CD4-positive, alpha-beta memory T cell (primary cell): ENCODE data around the gene GRID1. TPM values are rescaled to one million over a fixed set of nuclear protein-coding genes. Genes with fewer than 3 reads are reported as not detected.

Experiments used
- CTCF ChIA-PET: fragments of 350-600 bp; sonication (Branson Sonifier 250); formaldehyde crosslinking; loops from one replicate; lab custom pipeline; 2021; ENCODE audit warnings: inconsistent platforms; ENCODE audit not compliant: partially characterized antibody; lab: Charles Lee
- POLR2A ChIA-PET: fragments of 350-600 bp; sonication (Branson Sonifier 250); formaldehyde crosslinking; loops from one replicate; lab custom pipeline; 2021; ENCODE audit not compliant: partially characterized antibody; lab: Charles Lee
- DNase-seq, 5 donors: peaks; one replicate each; pipeline versions ENCODE4 v3.0.0 to v3.0.0-alpha.2; 2020 to 2022; ENCODE audit warnings: mixed read lengths in 1 of 5
- H3K27ac ChIP-seq: one replicate; pipeline ENCODE4 v1.7.0; 2013; ENCODE audit warnings: low read depth, low read length
- H3K27me3 ChIP-seq: 2 replicates; pipeline ENCODE4 v1.7.0; 2013; ENCODE audit warnings: mild to moderate bottlenecking, low read length, moderate library complexity; ENCODE audit not compliant: insufficient read depth
- H3K36me3 ChIP-seq: 2 replicates; pipeline ENCODE4 v1.7.0; 2013; ENCODE audit warnings: mild to moderate bottlenecking, low read length, moderate library complexity; ENCODE audit not compliant: insufficient read depth
- H3K4me1 ChIP-seq: 2 replicates; pipeline ENCODE4 v1.7.0; 2013; ENCODE audit warnings: mild to moderate bottlenecking, low read length, moderate library complexity; ENCODE audit not compliant: insufficient read depth
- H3K4me3 ChIP-seq, 2 donors: one replicate each; pipeline ENCODE4 v1.7.0; 2013; ENCODE audit warnings: low read length in 2 of 2, mild to moderate bottlenecking in 1 of 2
- H3K9me3 ChIP-seq, 2 donors: one replicate each; pipeline ENCODE4 v1.7.0; 2013; ENCODE audit warnings: low read length in 2 of 2, control low read depth in 1 of 2; ENCODE audit not compliant: control insufficient read depth in 1 of 2
- H3K27ac Mint-ChIP-seq, 7 donors: one replicate each; pipeline ENCODE4 v1.8.0; 2020 to 2021; ENCODE audit warnings: mixed read lengths in 7 of 7, mild to moderate bottlenecking in 6 of 7, inconsistent platforms in 3 of 7, moderate library complexity in 3 of 7
- H3K27me3 Mint-ChIP-seq, 2 donors: one replicate each; pipeline ENCODE4 v1.8.0; 2020 to 2021; ENCODE audit warnings: mixed read lengths in 2 of 2
- H3K36me3 Mint-ChIP-seq, 2 donors: one replicate each; pipeline ENCODE4 v1.8.0; 2020 to 2021; ENCODE audit warnings: mixed read lengths in 2 of 2, inconsistent platforms in 1 of 2, mild to moderate bottlenecking in 1 of 2
- H3K4me1 Mint-ChIP-seq, 4 donors: one replicate each; pipeline ENCODE4 v1.8.0; 2020 to 2021; ENCODE audit warnings: mixed read lengths in 4 of 4, mild to moderate bottlenecking in 1 of 4
- H3K4me3 Mint-ChIP-seq, 8 donors: one replicate each; pipeline ENCODE4 v1.8.0; 2020 to 2021; ENCODE audit warnings: mixed read lengths in 8 of 8, mild to moderate bottlenecking in 7 of 8, moderate library complexity in 6 of 8, inconsistent platforms in 3 of 8
- H3K9me3 Mint-ChIP-seq, 8 donors: one replicate each; pipeline ENCODE4 v1.8.0; 2020 to 2021; ENCODE audit warnings: mixed read lengths in 8 of 8, mild to moderate bottlenecking in 5 of 8, inconsistent platforms in 3 of 8, moderate library complexity in 1 of 8
- intact Hi-C: fragments of 100-400 bp; cut with micrococcal nuclease; formaldehyde crosslinking; loops from one replicate; pipeline ENCODE4 v1.15.1; 2023
- polyA plus RNA-seq, 2 donors: library from polyadenylated mRNA; unstranded; fragments of 300-500 nt; fragmentation: Illumina TruSeq; gene quantifications; one replicate each; pipeline ENCODE4 v1.2.3, GENCODE V29; 2021
- total RNA-seq, 2 experiments: library from RNA; stranded (reverse); gene quantifications; one replicate each; pipeline ENCODE4 v1.2.3, GENCODE V29; 2021

Gene GRID1
- total and polyA plus RNA-seq, 4 experiments from 2014 or later = not detected

DNA sequence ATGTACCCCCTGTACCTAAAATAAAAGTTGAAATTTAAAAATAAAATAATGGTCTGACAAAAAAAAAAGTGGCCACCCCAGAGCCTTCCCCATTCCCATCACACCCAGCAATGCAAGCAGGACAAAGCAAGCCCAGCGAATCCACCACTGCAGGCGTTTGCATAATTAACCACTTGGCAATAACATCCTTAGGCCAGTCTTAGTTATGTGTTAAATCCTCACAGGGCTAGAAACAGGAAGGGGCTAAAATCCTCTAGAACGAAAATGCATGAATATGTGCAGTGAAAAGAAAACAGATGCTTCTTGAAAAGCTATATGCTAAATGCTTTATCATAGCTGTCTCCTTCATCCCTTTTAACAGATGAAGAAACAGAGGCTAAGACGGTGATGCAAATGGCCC, 229.7 kb downstream of the GRID1 start:
- H3K4me1 ChIP-seq = no peaks in the 10 kb centered on the region
- Mint-ChIP-seq H3K27ac (no peak overlapping the region), H3K36me3 (no peaks in the 10 kb centered on the region), H3K27me3 (peaks cover 0 to 3% of the 10 kb centered on the region in 2 donors), H3K4me3 (no peak overlapping the region), H3K9me3 (no peaks in the 10 kb centered on the region), H3K4me1 (no peaks in the 10 kb centered on the region)
- no peaks in the 10 kb centered on the region for H3K27me3 ChIP-seq
- H3K4me3 ChIP-seq = no peak overlapping the region
- H3K36me3 ChIP-seq = no peaks in the 10 kb centered on the region
- intact Hi-C loops = loop anchor here (5.0 kb wide), 1 partner anchor 140 kb away; no protein-coding TSS in a partner anchor
- H3K9me3 ChIP-seq = no peaks in the 10 kb centered on the region
- POLR2A ChIA-PET = no interaction called here
- no peak for DNase-seq
- no peak overlapping the region for H3K27ac ChIP-seq
- CTCF ChIA-PET = no interaction called here

DNA sequence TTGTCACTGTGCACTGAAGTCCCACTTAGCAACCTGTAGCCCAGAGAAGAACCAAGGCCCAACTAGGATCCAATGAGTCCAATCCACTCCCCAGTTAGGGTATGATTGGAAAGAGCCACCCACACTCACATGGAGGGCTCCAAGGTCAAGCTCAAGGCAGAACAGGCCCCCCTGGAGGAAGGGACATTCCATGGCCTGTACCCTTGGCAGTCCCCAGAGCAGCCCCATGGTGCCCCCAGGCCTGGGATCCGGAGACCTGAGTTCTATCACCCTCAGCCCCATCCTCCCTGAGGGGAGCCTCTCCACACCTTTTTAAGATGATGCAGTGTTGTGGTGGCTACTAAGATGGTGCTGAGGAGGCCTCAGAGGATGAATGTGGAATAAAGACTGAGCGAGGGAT, 231.4 kb downstream of the GRID1 start:
- Histone ChIP-seq H3K27ac (no peak overlapping the region), H3K4me1 (no peaks in the 10 kb centered on the region), H3K4me3 (no peak overlapping the region), H3K36me3 (no peaks in the 10 kb centered on the region), H3K9me3 (no peaks in the 10 kb centered on the region), H3K27me3 (no peaks in the 10 kb centered on the region)
- no peak overlapping the region for H3K27ac Mint-ChIP-seq
- H3K9me3 Mint-ChIP-seq = no peaks in the 10 kb centered on the region
- no peaks in the 10 kb centered on the region for H3K36me3 Mint-ChIP-seq
- POLR2A ChIA-PET = no interaction called here
- H3K27me3 Mint-ChIP-seq = no peaks in the 10 kb centered on the region
- no peak for DNase-seq
- no peaks in the 10 kb centered on the region for H3K4me1 Mint-ChIP-seq
- intact Hi-C loops = loop anchor here (5.0 kb wide), 1 partner anchor 138 kb away; no protein-coding TSS in a partner anchor
- CTCF ChIA-PET = no interaction called here
- H3K4me3 Mint-ChIP-seq = no peak overlapping the region

DNA sequence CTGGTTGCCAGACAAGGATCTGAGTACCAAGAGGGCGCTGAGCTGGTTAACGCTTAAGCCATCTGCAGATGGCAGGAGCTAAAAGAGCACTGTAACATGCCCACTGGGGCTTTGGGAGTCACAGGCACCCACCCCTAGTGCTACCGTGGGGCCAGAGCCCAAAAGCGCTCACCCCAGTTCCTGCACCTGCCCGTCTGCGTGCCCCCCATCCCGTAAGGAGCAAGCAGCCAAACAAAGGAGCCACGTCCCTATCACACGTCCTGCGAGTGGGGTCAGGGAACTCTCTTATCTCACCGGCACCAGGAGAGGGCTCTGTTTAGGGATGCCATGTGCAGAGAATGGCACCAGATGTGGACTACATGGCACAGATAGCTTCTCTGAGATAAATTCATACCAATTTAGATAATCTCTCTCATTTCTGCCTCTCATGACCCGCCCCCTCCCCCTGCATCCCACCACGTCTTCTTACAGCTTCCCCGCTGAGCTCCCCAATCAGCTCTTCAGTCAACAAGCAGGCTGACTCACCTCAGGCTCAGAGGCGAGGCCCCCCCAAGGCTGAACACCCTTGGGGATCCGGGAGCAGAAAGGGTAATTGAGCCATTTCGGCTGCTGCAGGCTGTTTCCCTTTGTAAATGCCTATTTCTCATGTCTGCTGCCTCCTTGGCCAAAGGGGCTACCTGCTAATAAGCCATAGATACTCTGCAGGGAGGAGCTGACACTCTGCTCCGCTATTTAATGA, 235.7 kb downstream of the GRID1 start:
- intact Hi-C loops = no loop called here

DNA sequence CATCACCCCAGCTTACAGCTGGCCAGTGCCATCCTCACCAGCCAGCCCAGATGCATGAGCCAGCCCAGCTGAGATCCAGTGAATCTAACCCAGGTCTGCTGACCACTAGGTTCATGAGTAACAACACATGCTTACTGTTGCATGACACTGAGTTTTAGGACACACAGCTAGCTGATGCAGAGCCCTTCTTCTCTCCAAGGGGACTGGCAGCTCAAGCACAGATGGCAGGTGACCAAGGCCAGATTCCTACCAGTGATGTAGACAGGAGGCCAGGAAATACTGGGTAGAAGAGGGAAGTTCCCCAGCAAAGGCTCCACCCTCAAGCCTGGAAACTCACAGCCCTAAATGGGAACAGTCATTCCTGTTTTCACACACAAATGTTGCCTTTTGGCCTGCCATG, 236.6 kb downstream of the GRID1 start:
- DNase-seq = no peak
- no peaks in the 10 kb centered on the region for H3K9me3 Mint-ChIP-seq
- no peak overlapping the region for H3K4me3 Mint-ChIP-seq
- no peak overlapping the region for H3K27ac Mint-ChIP-seq
- no peaks in the 10 kb centered on the region for H3K36me3 Mint-ChIP-seq
- peaks cover 0 to 2% (median 0%) of the 10 kb centered on the region in 4 donors for H3K4me1 Mint-ChIP-seq
- intact Hi-C loops = no loop called here
- peaks cover 4 to 7% of the 10 kb centered on the region in 2 donors for H3K27me3 Mint-ChIP-seq
- Histone ChIP-seq H3K9me3 (no peaks in the 10 kb centered on the region), H3K4me1 (no peaks in the 10 kb centered on the region), H3K27ac (no peak overlapping the region), H3K27me3 (no peaks in the 10 kb centered on the region), H3K4me3 (no peak overlapping the region), H3K36me3 (no peaks in the 10 kb centered on the region)
- ChIA-PET CTCF (no interaction called here), POLR2A (no interaction called here)

More for the DNA sequence above, 235.7 kb downstream of the GRID1 start:
- Histone ChIP-seq H3K9me3 (no peaks in the 10 kb centered on the region), H3K36me3 (no peaks in the 10 kb centered on the region), H3K4me1 (no peaks in the 10 kb centered on the region), H3K4me3 (no peak overlapping the region), H3K27me3 (no peaks in the 10 kb centered on the region), H3K27ac (no peak overlapping the region)
- H3K4me1 Mint-ChIP-seq = no peaks in the 10 kb centered on the region
- no peaks in the 10 kb centered on the region for H3K9me3 Mint-ChIP-seq
- no peak overlapping the region for H3K27ac Mint-ChIP-seq
- peaks cover 2 to 7% of the 10 kb centered on the region in 2 donors for H3K27me3 Mint-ChIP-seq
- DNase-seq = no peak
- H3K4me3 Mint-ChIP-seq = no peak overlapping the region
- H3K36me3 Mint-ChIP-seq = no peaks in the 10 kb centered on the region
- ChIA-PET POLR2A (no interaction called here), CTCF (no interaction called here)

DNA sequence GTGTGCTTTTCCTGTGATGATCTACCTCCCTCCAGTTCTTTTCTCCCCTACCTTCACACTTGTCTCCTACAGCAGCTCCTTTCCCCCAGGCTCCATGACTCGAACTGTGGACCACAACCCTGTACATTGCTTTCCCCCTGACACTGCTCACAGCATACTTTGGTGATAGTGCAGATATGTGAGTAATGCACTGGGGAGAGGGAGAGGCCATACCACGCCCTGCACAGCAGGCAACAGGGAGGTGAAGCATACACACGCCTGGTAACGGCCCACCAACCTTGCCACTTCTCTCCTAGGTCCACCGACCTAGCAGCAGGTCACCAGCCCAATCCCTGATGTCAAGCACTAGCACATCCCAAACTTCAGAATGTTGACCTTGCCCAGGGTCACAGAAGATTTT, 238.2 kb downstream of the GRID1 start:
- Mint-ChIP-seq H3K27me3 (peaks cover 6 to 9% of the 10 kb centered on the region in 2 donors), H3K9me3 (no peaks in the 10 kb centered on the region), H3K4me1 (peaks cover 0 to 2% (median 0%) of the 10 kb centered on the region in 4 donors), H3K27ac (no peak overlapping the region), H3K4me3 (no peak overlapping the region), H3K36me3 (no peaks in the 10 kb centered on the region)
- ChIA-PET CTCF (no interaction called here), POLR2A (no interaction called here)
- no peaks in the 10 kb centered on the region for H3K36me3 ChIP-seq
- H3K4me3 ChIP-seq = no peak overlapping the region
- no peak for DNase-seq
- H3K4me1 ChIP-seq = no peaks in the 10 kb centered on the region
- intact Hi-C loops = no loop called here
- no peaks in the 10 kb centered on the region for H3K9me3 ChIP-seq
- H3K27ac ChIP-seq = no peak overlapping the region
- H3K27me3 ChIP-seq = no peaks in the 10 kb centered on the region

DNA sequence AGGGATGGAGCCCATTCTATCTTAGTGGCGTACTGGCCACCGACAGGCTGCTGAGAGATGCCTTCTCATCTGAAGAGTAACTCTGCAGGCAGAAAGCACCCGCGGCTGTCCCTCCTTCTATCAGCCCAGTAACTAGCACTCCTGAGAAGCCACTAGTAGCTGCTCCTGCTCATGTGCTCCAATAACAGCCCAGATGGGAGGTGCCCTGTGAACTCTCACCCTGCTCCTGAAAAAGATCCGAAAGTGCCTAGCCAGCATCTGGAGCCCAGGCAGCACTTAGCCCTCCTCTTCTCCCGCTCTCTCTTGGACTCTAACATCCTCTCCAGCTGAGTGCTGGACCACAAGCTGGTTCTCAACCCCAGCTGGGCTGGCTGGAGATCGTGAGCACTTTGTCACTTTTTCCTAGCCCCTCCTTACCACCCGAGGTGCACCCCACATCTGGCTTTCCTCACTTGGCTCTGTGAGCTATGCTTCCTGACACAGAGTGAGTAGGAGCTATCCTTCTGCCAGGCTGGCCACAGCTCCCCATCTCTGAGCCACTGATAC, 239.2 kb downstream of the GRID1 start:
- Mint-ChIP-seq H3K27me3 (peaks cover 6 to 9% of the 10 kb centered on the region in 2 donors), H3K9me3 (no peaks in the 10 kb centered on the region), H3K36me3 (no peaks in the 10 kb centered on the region), H3K27ac (no peak overlapping the region), H3K4me1 (peaks cover 0 to 2% (median 0%) of the 10 kb centered on the region in 4 donors), H3K4me3 (no peak overlapping the region)
- Histone ChIP-seq H3K9me3 (no peaks in the 10 kb centered on the region), H3K27ac (no peak overlapping the region), H3K4me3 (no peak overlapping the region), H3K27me3 (no peaks in the 10 kb centered on the region), H3K4me1 (no peaks in the 10 kb centered on the region), H3K36me3 (no peaks in the 10 kb centered on the region)
- POLR2A ChIA-PET = no interaction called here
- intact Hi-C loops = no loop called here
- CTCF ChIA-PET = no interaction called here
- no peak for DNase-seq

DNA sequence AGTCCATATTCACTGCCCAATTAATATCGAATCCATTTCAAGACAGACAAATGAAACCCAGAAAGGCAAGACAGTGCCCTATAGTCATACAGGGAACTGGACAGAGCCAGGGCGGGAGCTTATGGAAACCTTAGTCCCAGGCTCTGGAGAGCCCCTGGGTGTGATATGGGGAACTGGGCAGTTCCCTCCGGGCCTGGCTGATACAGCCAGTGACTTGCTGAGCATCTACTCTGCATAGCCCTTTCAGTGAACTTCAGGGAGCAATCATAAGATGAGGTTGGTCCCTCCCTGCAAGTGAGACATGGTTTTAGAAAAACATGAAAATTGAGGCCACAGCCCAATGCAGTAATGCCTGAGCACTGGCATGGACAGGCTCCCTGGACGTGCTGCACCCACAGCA, 241.9 kb downstream of the GRID1 start:
- intact Hi-C loops = no loop called here
- POLR2A ChIA-PET = no interaction called here
- DNase-seq = no peak
- H3K9me3 ChIP-seq = no peaks in the 10 kb centered on the region
- no peaks in the 10 kb centered on the region for H3K36me3 Mint-ChIP-seq
- H3K27me3 Mint-ChIP-seq = peaks cover 6 to 9% of the 10 kb centered on the region in 2 donors
- H3K4me1 ChIP-seq = no peaks in the 10 kb centered on the region
- H3K27me3 ChIP-seq = no peaks in the 10 kb centered on the region
- no peak overlapping the region for H3K4me3 Mint-ChIP-seq
- H3K4me3 ChIP-seq = no peak overlapping the region
- no peaks in the 10 kb centered on the region for H3K9me3 Mint-ChIP-seq
- CTCF ChIA-PET = no interaction called here
- H3K4me1 Mint-ChIP-seq = peaks cover 0 to 2% (median 0%) of the 10 kb centered on the region in 4 donors
- H3K36me3 ChIP-seq = no peaks in the 10 kb centered on the region
- peak overlapping the region in 1 of 7 donors; percentile 23 for H3K27ac Mint-ChIP-seq
- H3K27ac ChIP-seq = no peak overlapping the region
